GM21528 (cell line): ENCODE measurements around the gene IL18RAP.

ENCODE experiments used
- ATAC-seq: cut with Tn5 transposase; IDR thresholded peaks from one replicate; pipeline ENCODE4 v1.9.1; 2021; ENCODE audit warnings: mild to moderate bottlenecking, moderate library complexity; ENCODE audit not compliant: unreplicated experiment, low FRiP score

IL18RAP gene

GRCh38 chr2:102451968-102452367 lies 29.0 kb downstream of the IL18RAP start:
- ATAC-seq: no peak

GRCh38 chr2:102453501-102453900 lies 30.5 kb downstream of the IL18RAP start:
- ATAC-seq: no peak

- ATAC-seq: no peak
These were observed 32.2 kb downstream of the IL18RAP start for GRCh38 chr2:102455061-102455670.

GRCh38 chr2:102460467-102460866 lies 37.5 kb downstream of the IL18RAP start:
- no peak for ATAC-seq

- ATAC-seq: no peak
These were observed 38.2 kb downstream of the IL18RAP start for GRCh38 chr2:102461188-102461587.

GRCh38 chr2:102463160-102463559 lies 40.2 kb downstream of the IL18RAP start:
- no peak for ATAC-seq

- ATAC-seq: no peak
These were observed 47.2 kb downstream of the IL18RAP start for GRCh38 chr2:102470168-102470567.

GRCh38 chr2:102473020-102473419 lies 50.1 kb downstream of the IL18RAP start, which contains the start of gene SLC9A4:
Gene SLC9A4, plus strand, starts transcription at chr2:102473226. Its CDS starts 534 bp downstream, at chr2:102473760.
- no peak for ATAC-seq

- ATAC-seq: no peak
These were observed 50.7 kb downstream of the IL18RAP start for GRCh38 chr2:102473631-102474030.

GRCh38 chr2:102474785-102475184 lies 51.8 kb downstream of the IL18RAP start:
- ATAC-seq: no peak

GRCh38 chr2:102478686-102479470 lies 55.9 kb downstream of the IL18RAP start:
- ATAC-seq: no peak

- no peak for ATAC-seq
These were observed 57.6 kb downstream of the IL18RAP start for GRCh38 chr2:102480285-102481195.

GRCh38 chr2:102481931-102482330 lies 59.0 kb downstream of the IL18RAP start:
- ATAC-seq: no peak

GRCh38 chr2:102483086-102483485 lies 60.1 kb downstream of the IL18RAP start:
- ATAC-seq: no peak

- no peak for ATAC-seq
These were observed 61.5 kb downstream of the IL18RAP start for GRCh38 chr2:102484310-102485061.

GRCh38 chr2:102485147-102485785 lies 62.3 kb downstream of the IL18RAP start:
- no peak for ATAC-seq

GRCh38 chr2:102486941-102487702 lies 64.2 kb downstream of the IL18RAP start:
- ATAC-seq: no peak

GRCh38 chr2:102487761-102488462 lies 65.0 kb downstream of the IL18RAP start:
- no peak for ATAC-seq
